Activated gamma-delta T cell (primary cell): ENCODE data around the gene CYTH1.
"Not testable (repeated sequence)": the region's sequence is repeated elsewhere in the genome, so short reads cannot be mapped to it uniquely, and the experiment has no call there.

Source experiments
- DNase-seq: peaks from one replicate; lab custom pipeline; 2025; lab: John Stamatoyannopoulos, UW

The CYTH1 gene

DNA sequence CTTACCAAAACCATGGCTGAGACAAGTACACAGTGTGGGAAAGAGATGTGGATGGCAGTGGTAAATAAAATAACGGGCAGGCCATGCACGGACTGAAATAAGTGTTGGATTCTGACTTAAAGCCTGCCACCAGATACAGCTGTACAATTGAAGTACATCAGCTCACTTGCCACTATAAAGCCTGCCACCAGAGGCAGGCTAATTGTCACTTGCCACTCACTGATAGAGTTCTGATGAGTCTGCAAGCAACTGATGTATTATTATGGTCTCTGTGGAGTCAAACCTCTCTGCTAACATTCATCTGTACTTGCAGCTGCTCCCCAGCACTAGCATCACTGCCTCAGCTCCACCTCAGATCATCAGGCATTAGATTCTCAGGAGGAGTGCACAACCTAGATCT lies 93.0 kb downstream of the CYTH1 start:
- DNase-seq = no peak

DNA sequence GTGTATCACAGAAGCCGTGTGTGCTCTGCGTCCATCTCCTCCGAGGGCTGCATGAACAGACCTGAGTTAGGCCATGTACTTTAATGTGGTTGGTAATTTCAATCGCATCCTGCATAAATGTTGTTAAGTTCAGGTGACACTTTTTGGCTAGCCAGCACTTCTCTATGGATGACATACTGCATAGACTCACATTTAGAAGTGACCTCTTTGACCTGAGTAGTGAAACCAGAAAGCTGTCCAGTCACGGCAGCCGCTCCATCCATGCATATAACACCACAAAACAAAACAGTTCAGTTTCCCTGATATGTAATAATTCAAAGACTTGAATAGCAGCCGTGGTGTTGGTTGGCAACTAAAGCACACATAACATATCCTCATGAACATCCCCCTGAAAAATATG lies 94.1 kb downstream of the CYTH1 start:
- DNase-seq = no peak

GRCh38 chr17:78687125-78687524 lies 94.9 kb downstream of the CYTH1 start:
- DNase-seq = no peak

- DNase-seq = no peak
These were observed 98.0 kb downstream of the CYTH1 start for GRCh38 chr17:78684026-78684425.

- DNase-seq = no peak
These were observed 98.6 kb downstream of the CYTH1 start for GRCh38 chr17:78683408-78683961.

DNA sequence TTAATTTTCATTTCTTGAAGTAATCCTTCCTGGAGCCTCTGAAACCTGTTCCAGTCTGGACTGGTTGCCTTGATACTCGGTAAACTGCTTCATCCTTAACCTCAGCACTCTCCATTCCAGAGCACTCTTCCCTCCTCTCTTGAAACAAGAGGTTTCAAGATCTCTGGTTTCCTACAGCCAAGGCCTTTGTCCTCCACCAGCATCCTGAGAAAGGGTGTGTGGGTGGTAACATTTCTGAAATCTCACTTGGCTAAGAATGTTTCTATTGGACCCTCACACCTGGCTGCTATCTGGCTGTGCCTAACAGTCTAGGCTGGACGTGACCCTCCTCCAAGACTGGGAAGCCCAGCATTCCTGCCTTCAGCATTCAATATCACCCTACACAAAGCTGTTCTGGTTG lies 99.7 kb downstream of the CYTH1 start:
- DNase-seq = no peak

- DNase-seq = no peak
These were observed 101.6 kb downstream of the CYTH1 start for GRCh38 chr17:78680436-78680835.

GRCh38 chr17:78679495-78680395 lies 102.3 kb downstream of the CYTH1 start:
- no peak for DNase-seq

DNA sequence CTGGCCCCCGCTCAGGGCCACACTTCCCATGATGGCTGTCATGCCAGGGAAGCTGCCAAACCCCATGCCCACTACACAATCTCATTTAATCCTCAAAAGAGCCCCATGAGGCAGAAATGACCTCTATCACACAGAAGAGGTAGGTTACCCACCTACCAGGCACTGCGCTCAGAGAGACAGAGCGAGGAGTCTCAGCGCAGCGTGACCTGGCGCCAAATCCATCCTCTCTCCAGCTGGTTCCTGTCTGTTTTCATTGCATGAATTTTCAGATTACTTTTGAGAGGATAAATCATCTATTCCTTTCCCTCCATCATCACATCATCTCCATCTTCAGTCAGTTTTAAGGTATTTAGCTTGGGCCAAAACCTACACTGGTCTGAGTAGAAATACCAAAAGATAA lies 103.4 kb downstream of the CYTH1 start:
- DNase-seq = no peak

DNA sequence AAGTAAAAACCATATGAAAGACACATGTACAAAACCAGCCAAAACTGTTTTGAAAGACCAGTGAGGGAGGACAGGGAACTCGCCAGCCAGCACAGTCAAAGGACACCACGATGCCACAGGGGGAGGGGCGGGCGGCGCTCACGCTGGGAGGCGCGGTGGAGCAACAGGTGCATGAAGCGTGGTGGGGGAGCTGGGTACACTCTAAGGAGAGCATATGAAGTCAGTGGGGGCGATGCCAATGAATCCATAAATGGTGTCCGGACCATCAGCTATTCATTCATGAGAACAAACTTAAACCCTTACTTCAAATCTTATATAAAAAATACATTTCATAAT lies 103.9 kb downstream of the CYTH1 start:
- DNase-seq = no peak

- DNase-seq = no peak
These were observed 104.5 kb downstream of the CYTH1 start for GRCh38 chr17:78677303-78678221.

GRCh38 chr17:78676412-78677302 lies 105.4 kb downstream of the CYTH1 start:
- no peak for DNase-seq

DNA sequence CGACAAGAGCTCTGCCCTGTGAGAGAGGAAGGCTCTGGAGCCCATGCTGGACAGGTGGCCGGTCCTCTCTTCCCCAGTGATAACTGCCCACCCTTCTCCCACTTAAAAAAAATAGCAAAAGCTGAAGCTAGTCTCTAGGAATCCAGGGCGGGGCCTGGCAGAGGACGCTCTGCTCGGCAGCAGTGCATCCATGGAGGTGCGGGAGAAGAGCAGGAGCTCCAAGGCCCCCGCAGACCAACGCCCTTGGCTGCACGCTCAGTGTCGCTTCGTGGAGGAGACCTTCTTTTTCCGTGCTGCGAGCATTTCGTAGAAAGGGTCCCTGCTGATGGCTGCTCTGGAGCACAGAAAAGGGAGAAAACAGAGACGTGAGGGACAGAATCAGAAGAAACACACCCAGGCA lies 106.2 kb downstream of the CYTH1 start:
- DNase-seq = no peak

DNA sequence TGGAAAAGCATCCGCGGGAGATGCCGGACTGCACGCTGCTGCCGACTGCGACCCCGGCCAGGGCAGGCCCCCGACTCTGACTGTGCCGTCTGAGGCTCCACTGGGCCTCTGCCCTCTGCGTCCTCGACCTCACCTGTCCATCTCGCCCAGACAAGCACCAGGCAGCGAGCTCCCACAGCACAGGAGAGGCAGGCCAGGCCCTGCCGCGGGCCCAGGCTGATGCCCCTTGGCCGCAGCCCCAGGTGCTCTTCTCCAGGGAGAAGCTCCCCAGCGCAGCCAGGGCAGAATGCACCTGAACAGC lies 106.8 kb downstream of the CYTH1 start:
- no peak for DNase-seq

DNA sequence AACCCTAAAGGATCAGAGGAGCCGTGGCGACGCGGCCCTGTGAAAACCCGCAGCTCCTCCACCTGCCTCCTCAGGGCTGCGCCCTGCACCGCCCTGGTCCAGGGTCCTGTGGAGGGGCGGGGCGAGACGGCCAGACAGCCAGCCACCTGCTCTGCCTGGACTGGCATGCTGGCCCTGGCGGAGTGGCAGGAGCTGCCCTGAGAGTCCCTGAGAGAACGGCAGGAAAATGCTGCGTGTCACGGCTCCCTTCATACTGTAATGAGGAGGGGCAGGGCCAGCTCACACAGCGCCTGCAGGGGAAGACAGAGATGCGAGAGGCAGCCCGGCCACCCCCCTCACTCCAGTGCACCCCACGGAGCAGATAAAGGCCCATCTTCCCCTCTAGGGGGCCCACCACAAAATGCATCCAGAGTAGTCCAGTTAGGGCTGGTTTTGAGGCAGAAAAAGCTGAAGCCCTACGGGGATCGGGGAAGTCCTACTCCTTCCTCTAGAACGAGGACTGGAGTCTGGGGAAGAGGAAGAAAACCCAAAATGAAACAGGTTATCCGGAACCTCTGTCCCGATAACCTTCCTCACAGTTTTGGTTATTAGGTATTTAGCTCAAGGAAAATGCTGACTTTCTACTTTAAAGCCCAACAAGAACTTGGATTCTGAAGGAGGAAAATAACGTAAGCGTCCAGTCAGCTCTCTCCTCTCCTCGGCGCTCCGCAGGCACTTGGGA lies 107.3 kb downstream of the CYTH1 start:
- DNase-seq = no peak

GRCh38 chr17:78674156-78674555 lies 107.9 kb downstream of the CYTH1 start:
- no peak for DNase-seq

- no peak for DNase-seq
These were observed 108.7 kb downstream of the CYTH1 start for GRCh38 chr17:78673395-78673794.

- no peak for DNase-seq
These were observed 109.2 kb downstream of the CYTH1 start for GRCh38 chr17:78672871-78673371.

DNA sequence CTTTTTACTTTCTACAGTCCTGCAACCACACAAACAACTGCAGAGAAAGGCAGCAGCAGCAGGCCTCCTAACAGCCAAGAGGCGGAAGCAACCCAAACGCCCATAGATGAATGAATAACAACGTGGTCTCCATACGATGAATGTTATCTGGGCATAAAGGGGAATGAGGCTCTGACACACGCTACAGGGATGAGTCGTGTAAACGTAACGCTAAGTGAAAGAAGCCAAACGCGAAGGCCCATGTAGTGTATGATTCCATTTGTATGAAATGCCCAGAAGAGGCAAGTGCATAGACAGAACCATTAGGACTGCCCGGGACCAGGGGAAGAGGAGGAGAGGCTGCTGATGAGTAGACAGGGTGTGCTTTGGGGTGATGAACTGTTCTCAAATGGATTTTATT lies 110.1 kb downstream of the CYTH1 start:
- no peak for DNase-seq

- not testable (repeated sequence) for DNase-seq
These were observed 110.4 kb downstream of the CYTH1 start for GRCh38 chr17:78671726-78672001.
